Astrocyte of the hippocampus (primary cell): Measurements from ENCODE around the gene RETREG1.

Source experiments
- DNase-seq: peaks from one replicate; pipeline ENCODE4 v3.0.0; 2011; ENCODE audit warnings: low read depth, low spot score

The RETREG1 gene

DNA sequence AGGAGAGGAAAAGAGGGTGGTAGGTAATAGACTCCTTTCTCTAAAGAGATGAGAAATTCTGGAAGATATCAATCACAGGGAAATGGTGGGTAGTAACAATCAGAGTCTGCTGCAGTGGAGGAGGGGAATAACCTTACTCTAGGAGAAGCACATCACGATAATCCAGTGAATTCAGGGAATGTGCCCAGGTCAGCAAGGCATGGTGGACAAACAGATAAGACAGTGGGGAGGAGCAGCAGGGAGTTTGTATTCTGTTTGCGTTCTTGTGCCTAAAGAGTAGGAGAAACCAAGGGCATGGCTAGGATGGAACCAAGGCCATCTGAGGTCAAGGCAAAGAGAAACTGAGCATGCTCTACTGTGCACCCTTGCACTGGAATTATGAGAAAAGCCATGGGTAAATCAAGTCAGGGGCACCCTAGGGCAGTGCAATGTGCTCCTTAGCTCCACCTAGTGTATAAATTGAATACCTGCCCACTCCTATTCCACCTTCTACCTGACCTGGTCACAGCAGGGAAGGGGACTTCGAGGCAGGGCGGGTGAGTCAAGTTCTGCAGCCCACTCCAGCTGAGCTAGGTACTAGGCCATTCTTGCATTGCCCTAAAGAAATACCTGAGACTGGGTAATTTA, 31.6 kb downstream of the RETREG1 start:
- no peak for DNase-seq

- no peak for DNase-seq
Measured at GRCh38 chr5:16582081-16582480, 34.7 kb downstream of the RETREG1 start.

DNA sequence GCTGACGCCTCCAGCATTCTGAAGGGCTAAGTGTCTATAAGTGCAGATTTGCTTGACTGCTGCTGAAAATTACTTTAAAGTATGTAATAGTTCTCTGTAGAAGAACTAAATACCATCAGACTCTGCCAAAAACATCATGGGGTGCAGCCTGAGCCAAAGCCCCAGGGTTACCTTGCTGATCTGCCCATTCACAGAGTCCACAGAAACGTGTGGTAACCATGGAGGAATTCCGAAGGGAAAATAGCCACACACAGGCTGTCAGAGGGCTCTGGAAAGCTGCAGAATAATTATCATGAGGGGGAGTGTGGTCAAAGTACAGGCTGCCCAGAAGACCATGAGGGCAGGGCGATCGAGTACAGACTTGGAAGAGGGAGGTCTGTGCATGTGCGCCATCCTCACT, 36.4 kb downstream of the RETREG1 start:
- DNase-seq: peak; percentile 66

DNA sequence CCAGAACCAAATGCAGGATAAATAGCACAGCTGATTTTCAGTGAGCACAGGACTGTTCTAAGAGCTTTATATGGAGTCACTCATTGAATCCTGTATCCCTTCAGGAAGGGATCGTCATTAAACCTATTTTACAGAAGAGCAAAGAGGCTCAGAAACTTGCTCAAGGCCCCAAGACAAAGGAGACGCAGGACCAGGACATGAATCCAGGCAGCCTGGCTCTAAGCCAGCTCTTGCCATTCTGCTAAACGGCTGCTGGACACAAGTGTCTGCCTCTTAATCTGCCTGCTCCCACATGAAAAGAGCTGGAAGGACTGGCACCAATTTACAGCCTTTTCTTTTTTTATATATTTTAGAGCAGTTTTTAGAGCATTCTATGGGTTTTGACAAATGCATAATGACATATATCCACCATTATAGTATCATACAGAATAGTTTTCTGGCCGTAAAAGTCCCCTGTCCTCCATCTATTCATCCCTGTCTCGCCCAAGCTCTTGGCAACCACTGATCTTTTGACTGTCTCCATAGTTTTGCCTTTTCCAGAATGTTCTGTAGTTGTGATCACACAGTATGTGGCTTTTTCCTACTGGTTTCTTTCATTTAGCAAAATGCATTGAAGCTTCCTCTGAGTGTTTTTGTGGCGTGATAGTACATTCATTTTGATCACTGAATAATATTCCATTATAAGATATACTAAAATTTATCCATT, 37.5 kb downstream of the RETREG1 start:
- peak; percentile 44 for DNase-seq

GRCh38 chr5:16578474-16578883, 38.3 kb downstream of the RETREG1 start:
- peak; percentile 39 for DNase-seq

DNA sequence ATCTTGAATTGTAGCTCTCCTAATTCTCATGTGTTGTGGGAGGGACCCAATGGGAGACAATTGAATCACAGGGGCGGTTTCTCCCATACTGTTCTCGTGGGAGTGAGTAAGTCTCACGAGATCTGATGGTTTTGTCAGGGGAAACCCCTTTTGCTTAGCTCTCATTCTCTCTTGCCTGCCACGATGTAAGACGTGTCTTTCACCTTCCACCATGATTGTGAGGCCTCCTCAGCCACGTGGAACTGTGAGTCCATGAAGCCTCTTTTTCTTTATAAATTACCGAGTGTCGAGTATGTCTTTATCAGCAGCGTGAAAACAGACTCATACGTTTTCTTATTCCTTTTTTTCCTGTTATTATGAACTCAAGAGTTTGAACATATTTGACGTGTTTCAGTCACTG, 39.1 kb downstream of the RETREG1 start:
- DNase-seq: no peak

DNA sequence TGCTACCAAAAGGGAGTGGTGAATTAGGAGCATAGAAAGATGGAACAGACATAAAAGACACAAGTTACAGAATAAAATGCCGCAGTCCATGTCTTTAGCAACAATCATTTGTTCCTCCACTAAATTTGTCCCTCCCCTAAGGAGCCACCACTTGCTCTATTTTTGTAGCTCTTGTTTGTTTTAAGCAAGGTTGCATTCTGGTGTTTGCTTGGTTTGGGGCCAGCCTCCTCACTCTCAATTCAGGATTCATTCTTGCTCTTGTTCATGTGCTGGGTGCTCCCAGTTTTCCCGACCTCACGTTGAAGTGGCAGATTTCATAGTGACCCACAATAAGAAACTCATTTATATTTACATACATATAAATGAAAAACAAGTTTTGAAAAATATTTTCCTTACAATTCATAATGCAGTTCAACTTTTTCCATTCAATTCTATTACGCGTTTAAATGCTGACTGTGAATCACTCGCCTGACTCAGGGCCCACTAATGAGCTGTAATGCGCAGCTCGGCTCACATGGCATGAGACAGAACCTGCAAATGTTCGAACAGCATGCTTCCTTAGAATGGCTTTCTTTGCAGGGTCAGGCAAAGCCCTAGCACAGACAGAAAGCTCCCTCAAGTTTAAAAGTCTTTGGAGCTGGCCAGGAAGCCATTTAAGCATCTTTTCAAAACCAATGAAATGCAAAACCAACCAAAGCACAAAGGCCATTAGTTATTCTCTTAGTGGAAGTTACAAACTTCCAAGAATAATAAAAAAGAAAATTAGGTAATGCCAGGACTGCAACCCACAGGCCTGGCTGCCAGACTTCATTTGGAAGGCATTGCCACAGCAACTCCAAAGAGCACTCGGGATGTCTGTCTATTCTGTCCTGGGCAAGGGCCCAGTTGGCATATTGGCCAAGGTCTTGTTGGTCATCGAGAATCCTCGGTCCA, 41.7 kb downstream of the RETREG1 start:
- DNase-seq: peak; percentile 92

DNA sequence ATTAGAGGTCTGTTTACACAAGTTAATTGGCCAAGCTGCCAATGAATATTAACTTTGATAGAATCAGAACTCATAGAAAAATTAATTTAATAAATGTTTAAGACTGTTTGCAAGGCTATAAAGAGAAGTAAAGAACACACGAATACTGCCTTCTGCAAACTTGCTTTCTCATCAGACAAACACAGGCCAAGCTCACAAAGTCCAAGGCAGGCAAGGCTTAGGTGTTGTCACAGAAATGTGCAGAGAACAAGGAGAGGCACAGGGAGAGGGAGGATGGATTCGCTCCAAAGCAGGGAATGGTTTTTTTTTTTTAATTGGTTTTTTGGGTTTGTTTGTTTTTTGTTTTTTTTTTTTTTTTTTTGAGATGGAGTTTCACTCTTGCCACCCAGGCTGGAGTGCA, 43.4 kb downstream of the RETREG1 start:
- no peak for DNase-seq

DNA sequence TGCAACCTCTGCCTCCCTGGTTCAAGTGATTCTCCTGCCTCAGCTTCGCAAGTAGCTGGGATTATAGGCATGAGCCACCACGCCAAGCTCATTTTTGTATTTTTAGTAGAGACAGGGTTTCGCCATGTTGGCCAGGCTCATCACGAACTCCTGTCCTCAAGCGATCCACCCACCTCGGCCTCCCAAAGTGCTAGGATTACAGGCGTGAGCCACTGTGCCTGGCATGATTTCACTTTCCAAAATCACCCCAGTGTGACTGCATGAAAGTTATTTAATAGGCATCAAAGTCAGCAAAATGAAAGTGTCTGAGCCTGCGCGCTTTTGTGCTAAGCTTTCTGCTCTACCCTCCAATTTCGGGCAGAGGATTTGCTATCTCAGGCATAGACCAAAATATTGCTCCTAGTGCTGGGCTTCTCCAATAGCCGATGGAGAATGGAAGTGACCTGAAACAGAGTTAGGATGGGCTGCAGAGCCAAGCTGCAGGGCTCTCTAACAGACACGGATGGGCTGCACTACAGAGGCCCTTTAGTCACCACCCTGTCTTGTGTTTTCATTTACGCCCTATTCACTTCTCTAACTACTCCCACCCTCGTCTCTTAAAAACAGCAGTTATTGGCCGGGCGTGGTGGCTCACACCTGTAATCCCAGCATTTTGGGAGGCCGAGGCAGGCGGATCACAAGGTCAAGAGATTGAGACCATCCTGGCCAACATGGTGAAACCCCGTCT, 44.3 kb downstream of the RETREG1 start:
- no peak for DNase-seq

GRCh38 chr5:16571016-16571415, 45.8 kb downstream of the RETREG1 start:
- no peak for DNase-seq

GRCh38 chr5:16570121-16570815, 46.5 kb downstream of the RETREG1 start:
- DNase-seq: no peak

GRCh38 chr5:16568875-16569580, 47.8 kb downstream of the RETREG1 start:
- DNase-seq: peak; percentile 76

DNA sequence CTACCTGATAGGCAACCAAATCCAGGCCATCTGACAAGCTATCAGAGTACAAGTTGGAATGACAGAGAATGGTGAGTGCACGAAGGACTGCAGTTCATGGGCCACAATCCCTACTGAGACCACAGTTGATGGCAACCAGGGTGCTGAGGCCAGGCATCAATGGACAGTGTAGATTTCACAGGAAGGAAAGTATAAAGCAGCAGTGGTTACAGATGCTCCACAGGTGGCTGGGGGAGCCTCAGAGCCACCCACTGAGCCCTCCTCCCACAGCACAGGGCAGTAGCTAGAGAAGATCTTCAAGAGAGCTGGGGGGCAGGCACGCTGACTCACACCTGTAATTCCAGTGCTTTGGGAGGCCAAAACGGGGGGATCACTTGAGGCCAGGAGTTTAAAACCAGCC, 49.4 kb downstream of the RETREG1 start:
- no peak for DNase-seq

DNA sequence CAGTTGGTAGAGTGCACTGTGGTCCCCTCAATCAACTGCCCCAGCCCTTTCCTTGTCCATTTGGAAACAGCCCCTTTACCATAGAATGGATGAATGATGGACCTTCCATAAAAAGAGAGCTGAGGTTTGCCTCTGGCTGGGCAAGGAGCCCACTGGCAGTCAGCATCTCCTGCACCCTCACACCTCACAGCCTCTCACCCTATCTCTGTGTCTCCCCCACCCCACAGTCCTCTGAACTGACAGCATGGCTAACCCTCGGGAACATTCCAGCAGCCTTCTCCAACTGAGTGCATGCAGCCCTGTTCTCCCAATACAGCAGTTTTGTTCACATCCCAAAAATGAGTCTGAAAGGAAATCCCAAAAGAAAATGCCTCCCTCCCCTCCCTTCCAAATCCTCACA, 51.7 kb downstream of the RETREG1 start:
- no peak for DNase-seq

GRCh38 chr5:16564248-16564867, 52.4 kb downstream of the RETREG1 start:
- no peak for DNase-seq

DNA sequence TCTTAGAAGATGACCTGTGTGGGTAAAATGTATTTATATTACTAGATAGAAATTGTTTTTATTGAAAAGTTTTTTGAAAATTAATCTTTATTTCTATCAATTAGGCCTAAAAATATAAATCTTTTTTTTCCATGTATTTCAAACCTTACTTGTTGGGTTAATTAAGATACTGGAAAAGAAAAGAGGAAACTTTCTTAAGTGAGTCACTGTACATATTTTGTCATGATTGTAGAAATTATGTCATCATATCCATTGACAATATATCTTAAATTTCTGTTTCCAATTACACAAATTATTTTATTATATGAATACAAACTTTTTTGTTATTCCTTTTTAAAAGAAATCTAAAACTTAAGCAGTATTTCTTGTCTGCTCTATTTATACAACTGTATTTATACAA, 53.1 kb downstream of the RETREG1 start:
- DNase-seq: no peak

DNA sequence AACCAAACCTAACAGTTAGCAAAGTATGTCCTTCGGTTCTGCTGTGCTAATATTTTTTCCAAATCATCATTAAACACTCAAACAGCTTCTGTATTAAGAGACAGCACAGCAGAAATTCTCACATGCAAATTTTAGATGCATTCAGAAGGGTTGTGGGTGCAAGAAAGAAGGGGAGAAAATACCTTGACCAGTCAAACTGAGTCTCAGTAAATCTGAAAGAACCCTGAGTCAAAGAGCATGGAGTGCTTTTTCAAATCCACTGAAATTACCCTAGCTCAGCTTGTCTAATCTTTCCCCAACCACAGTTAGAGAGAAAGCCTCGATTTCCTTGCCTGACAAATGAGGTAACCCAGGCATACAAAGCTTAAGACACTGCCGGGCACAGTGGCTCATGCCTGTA, 55.1 kb downstream of the RETREG1 start:
- no peak for DNase-seq

DNA sequence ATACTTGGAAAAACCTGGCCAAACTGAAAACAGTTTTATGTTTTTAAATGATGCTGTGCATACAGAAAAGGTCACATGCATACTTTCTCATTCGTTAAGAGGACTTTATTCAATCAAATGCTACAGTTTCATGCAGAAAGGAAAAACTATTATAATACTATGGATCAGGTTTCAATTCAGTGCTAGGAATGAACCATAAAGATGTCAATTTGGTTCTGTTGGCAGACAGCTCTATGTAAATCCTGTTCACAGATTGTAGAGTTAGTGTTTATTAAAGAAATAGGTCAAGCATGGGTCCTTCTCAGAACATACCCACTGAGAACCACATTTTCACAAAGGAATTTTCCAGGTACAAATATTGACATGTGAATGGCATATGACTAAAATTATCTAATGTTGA, 57.1 kb downstream of the RETREG1 start:
- no peak for DNase-seq

DNA sequence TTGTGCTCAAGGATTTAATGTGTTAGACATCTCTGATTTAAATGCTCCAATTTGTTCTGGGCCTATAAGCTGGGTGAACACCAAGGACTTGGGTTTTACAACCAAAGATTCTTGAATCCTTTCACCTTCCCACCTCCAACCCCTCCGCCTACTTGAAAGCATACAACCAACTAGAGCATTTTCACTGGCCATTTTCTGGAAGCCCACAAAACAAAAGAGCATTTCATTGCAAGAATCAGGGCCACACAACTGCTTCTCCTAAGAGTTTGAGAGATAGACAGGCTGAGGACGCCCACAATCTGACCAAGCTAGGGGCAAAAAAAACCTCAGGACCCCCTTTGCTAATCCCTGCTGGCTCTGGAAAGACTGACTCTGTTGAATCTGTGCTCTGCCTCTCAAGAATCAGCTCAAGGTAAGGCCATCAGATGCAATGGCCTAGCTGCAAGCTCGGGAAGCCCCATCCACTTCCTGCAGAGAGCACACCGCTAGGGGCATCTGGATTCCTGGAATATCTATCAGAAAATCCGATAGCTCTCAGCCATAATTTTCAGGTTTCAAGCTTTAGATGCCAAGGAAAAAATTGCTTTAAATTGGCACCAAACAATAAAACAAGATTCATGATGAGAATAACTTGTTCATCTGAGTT, 57.7 kb downstream of the RETREG1 start:
- no peak for DNase-seq

DNA sequence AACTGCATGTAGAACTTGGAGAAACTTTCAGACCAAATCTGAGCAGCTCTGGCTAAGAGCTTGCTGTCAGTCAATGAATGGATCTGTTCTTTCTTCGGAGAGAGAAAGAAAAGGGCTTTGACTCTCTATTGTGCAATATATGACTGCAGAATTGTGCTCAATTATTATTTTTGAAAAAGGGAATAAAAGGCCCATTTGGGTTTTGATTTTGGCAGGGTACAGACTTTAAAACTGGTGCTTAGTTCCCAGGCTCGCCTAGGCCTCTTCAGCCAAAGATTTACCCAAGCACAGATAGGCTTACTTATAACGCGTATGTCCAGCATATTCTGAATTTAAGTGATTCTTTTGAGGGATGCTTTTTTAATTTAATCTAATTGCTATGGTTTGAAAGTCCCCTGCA, 59.3 kb downstream of the RETREG1 start:
- DNase-seq: no peak
